SK-N-SH (cell line): ENCODE data around the gene GRM5.

Experiments used
- EP300 ChIP-seq, 2 experiments: IDR thresholded peaks; 2 replicates each; pipeline versions ENCODE4 v1.4.0 to v1.6.1; 2012; ENCODE audit warnings: borderline replicate concordance in 1 of 2, low read depth in 1 of 2, low read length in 1 of 2
- GABPA ChIP-seq: IDR thresholded peaks from 2 replicates; pipeline ENCODE4 v1.4.0; 2012; ENCODE audit warnings: low read depth, mild to moderate bottlenecking
- MAX ChIP-seq: IDR thresholded peaks from 2 replicates; pipeline ENCODE4 v1.4.0; 2012; ENCODE audit warnings: low read depth
- MEF2A ChIP-seq: IDR thresholded peaks from 2 replicates; pipeline ENCODE4 v1.4.0; 2012; ENCODE audit warnings: low read depth, borderline replicate concordance
- MXI1 ChIP-seq: IDR thresholded peaks from 2 replicates; pipeline ENCODE4 v1.6.1; 2012; ENCODE audit warnings: mild to moderate bottlenecking, low read depth, low read length, improper control_type of control experiment
- POLR2AphosphoS5 ChIP-seq: IDR thresholded peaks from 2 replicates; pipeline ENCODE4 v1.6.1; 2012; ENCODE audit warnings: low read depth, low read length
- RAD21 ChIP-seq: IDR thresholded peaks from 2 replicates; pipeline ENCODE4 v1.6.1; 2012; ENCODE audit warnings: mild to moderate bottlenecking, low read length
- RFX5 ChIP-seq: IDR thresholded peaks from 2 replicates; pipeline ENCODE4 v1.6.1; 2012; ENCODE audit warnings: mild to moderate bottlenecking, improper control_type of control experiment, low read length
- SIN3A ChIP-seq: IDR thresholded peaks from 2 replicates; pipeline ENCODE4 v1.6.1; 2012; ENCODE audit warnings: low read depth, mild to moderate bottlenecking, low read length, moderate library complexity, borderline replicate concordance
- TAF1 ChIP-seq: IDR thresholded peaks from 2 replicates; pipeline ENCODE4 v1.6.1; 2012; ENCODE audit warnings: low read depth, mild to moderate bottlenecking, low read length, moderate library complexity, borderline replicate concordance
- USF2 ChIP-seq: fragments of 150-350 bp; IDR thresholded peaks from 2 replicates; pipeline ENCODE4 v1.6.1; 2017; ENCODE audit warnings: antibody characterized with exemption, low read length, low read depth, borderline replicate concordance
- TF ChIP-seq, protein P1 (sequence below): fragments of 200-600 bp; sonication (generic); IDR thresholded peaks from 2 replicates; pipeline ENCODE4 v1.6.1; 2017; ENCODE audit warnings: antibody characterized with exemption, mild to moderate bottlenecking, moderate library complexity
- TF ChIP-seq, protein P2 (sequence below): IDR thresholded peaks from 2 replicates; pipeline ENCODE4 v1.6.1; 2012; ENCODE audit warnings: mild to moderate bottlenecking, low read depth, low read length, moderate library complexity

- TF ChIP-seq MEF2A (no peak), RAD21 (no peak), SIN3A (no peak), USF2 (no peak), MXI1 (no peak), POLR2AphosphoS5 (no peak), EP300 (IDR thresholded peaks at IDR 0.05; ENCODE audit: borderline replicate concordance in 1 of 2, low read depth in 1 of 2, low read length in 1 of 2) (no peak), MAX (no peak), GABPA (no peak), TAF1 (no peak), RFX5 (no peak)
- TF ChIP-seq, protein P1, sequence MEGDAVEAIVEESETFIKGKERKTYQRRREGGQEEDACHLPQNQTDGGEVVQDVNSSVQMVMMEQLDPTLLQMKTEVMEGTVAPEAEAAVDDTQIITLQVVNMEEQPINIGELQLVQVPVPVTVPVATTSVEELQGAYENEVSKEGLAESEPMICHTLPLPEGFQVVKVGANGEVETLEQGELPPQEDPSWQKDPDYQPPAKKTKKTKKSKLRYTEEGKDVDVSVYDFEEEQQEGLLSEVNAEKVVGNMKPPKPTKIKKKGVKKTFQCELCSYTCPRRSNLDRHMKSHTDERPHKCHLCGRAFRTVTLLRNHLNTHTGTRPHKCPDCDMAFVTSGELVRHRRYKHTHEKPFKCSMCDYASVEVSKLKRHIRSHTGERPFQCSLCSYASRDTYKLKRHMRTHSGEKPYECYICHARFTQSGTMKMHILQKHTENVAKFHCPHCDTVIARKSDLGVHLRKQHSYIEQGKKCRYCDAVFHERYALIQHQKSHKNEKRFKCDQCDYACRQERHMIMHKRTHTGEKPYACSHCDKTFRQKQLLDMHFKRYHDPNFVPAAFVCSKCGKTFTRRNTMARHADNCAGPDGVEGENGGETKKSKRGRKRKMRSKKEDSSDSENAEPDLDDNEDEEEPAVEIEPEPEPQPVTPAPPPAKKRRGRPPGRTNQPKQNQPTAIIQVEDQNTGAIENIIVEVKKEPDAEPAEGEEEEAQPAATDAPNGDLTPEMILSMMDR = no peak
- TF ChIP-seq, protein P2, sequence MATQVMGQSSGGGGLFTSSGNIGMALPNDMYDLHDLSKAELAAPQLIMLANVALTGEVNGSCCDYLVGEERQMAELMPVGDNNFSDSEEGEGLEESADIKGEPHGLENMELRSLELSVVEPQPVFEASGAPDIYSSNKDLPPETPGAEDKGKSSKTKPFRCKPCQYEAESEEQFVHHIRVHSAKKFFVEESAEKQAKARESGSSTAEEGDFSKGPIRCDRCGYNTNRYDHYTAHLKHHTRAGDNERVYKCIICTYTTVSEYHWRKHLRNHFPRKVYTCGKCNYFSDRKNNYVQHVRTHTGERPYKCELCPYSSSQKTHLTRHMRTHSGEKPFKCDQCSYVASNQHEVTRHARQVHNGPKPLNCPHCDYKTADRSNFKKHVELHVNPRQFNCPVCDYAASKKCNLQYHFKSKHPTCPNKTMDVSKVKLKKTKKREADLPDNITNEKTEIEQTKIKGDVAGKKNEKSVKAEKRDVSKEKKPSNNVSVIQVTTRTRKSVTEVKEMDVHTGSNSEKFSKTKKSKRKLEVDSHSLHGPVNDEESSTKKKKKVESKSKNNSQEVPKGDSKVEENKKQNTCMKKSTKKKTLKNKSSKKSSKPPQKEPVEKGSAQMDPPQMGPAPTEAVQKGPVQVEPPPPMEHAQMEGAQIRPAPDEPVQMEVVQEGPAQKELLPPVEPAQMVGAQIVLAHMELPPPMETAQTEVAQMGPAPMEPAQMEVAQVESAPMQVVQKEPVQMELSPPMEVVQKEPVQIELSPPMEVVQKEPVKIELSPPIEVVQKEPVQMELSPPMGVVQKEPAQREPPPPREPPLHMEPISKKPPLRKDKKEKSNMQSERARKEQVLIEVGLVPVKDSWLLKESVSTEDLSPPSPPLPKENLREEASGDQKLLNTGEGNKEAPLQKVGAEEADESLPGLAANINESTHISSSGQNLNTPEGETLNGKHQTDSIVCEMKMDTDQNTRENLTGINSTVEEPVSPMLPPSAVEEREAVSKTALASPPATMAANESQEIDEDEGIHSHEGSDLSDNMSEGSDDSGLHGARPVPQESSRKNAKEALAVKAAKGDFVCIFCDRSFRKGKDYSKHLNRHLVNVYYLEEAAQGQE = no peak
Measured at GRCh38 chr11:88909500-88909899, 156.3 kb downstream of the GRM5 start.
